Measurements from ENCODE around the gene PACS2.

PACS2 gene

GRCh38 chr14:105408592-105408991, 94.0 kb downstream of the PACS2 start:
- DNase-seq (ENCODE audit: low read depth in 2 of 2): no peak

GRCh38 chr14:105409364-105409763, 94.8 kb downstream of the PACS2 start:
- no peak for DNase-seq (ENCODE audit: low read depth in 2 of 2)

- no peak for DNase-seq (ENCODE audit: low read depth in 2 of 2)
These were observed 96.1 kb downstream of the PACS2 start for GRCh38 chr14:105410642-105411016.

- DNase-seq (ENCODE audit: low read depth in 2 of 2): no peak
These were observed 96.7 kb downstream of the PACS2 start for GRCh38 chr14:105411017-105411941.

- no peak for DNase-seq (ENCODE audit: low read depth in 2 of 2)
These were observed 97.6 kb downstream of the PACS2 start for GRCh38 chr14:105411985-105412770.

GRCh38 chr14:105412771-105413543, 98.4 kb downstream of the PACS2 start:
- no peak for DNase-seq (ENCODE audit: low read depth in 2 of 2)

GRCh38 chr14:105413544-105413886, 99.0 kb downstream of the PACS2 start:
- no peak for DNase-seq (ENCODE audit: low read depth in 2 of 2)

- peak in 1 of 2 donors; percentile 53 for DNase-seq (ENCODE audit: low read depth in 2 of 2)
These were observed 100.2 kb downstream of the PACS2 start for GRCh38 chr14:105414456-105415371.

- no peak for DNase-seq (ENCODE audit: low read depth in 2 of 2)
These were observed 101.2 kb downstream of the PACS2 start for GRCh38 chr14:105415481-105416428.

GRCh38 chr14:105416671-105417070, 102.1 kb downstream of the PACS2 start:
- no peak for DNase-seq (ENCODE audit: low read depth in 2 of 2)

- DNase-seq (ENCODE audit: low read depth in 2 of 2): no peak
These were observed 103.2 kb downstream of the PACS2 start for GRCh38 chr14:105417690-105418121.

- no peak for DNase-seq (ENCODE audit: low read depth in 2 of 2)
These were observed 104.0 kb downstream of the PACS2 start for GRCh38 chr14:105418269-105419194.

GRCh38 chr14:105419195-105420091, 104.9 kb downstream of the PACS2 start, which contains the start of gene MTA1:
MTA1 (plus strand) TSS chr14:105419827; CDS start chr14:105420036, 209 bp downstream.
- DNase-seq (ENCODE audit: low read depth in 2 of 2): peak in 1 of 2 donors; percentile 34

- DNase-seq (ENCODE audit: low read depth in 2 of 2): no peak
These were observed 105.8 kb downstream of the PACS2 start for GRCh38 chr14:105420101-105420973.

- DNase-seq (ENCODE audit: low read depth in 2 of 2): no peak
These were observed 106.6 kb downstream of the PACS2 start for GRCh38 chr14:105420974-105421674.

Data from stimulated activated CD4-positive, alpha-beta T cell treated with anti-CD3 and anti-CD28 coated beads, Interleukin-1b, Interleukin-23, amount 100 ng/mL, for 1 hour (primary cell).